K562 (cell line): Measurements from ENCODE around the gene CACNA1C. TPM values are rescaled to one million over a fixed set of nuclear protein-coding genes. Genes with fewer than 3 reads are reported as not detected.

ENCODE experiments used
- ATAC-seq: fragments of 200-7000 bp; cut with Tn5 transposase; 3 replicates; pipeline ENCODE4 v1.9.1; 2020; ENCODE audit warnings: moderate library complexity
- BruUV-seq: library from RNA; stranded (reverse); fragments of 400-500 nt; replicated peaks from 2 replicates; lab custom pipeline; 2021; lab: Mats Ljungman, UMichigan
- CTCF ChIA-PET: fragments of 300-600 bp; formaldehyde crosslinking; extraction: SDS; loops from one replicate; lab custom pipeline; 2021; ENCODE audit warnings: low intra/inter-chr PET ratio; lab: Yijun Ruan, JAX
- POLR2A ChIA-PET: fragments of 300-600, 350-650 bp; sonication (Branson Sonifier 250); formaldehyde crosslinking; extraction: SDS; loops from one replicate; lab custom pipeline; 2021; ENCODE audit warnings: antibody characterized with exemption, inconsistent platforms; lab: Yijun Ruan, JAX
- DNase-seq, 4 experiments: peaks; one replicate each; pipeline versions ENCODE4 v3.0.0 to v3.0.0-alpha.2; 2011 to 2018; ENCODE audit warnings: low spot score in 3 of 4, mixed read lengths in 3 of 4; ENCODE audit errors: extremely low read depth in 1 of 4
- FAIRE-seq: peaks from 2 replicates; lab custom pipeline; 2011; peaks lifted over from hg19 to GRCh38; lab: Jason Lieb, UNC
- H2AFZ ChIP-seq: 2 replicates; pipeline ENCODE4 v1.6.0; 2011; ENCODE audit warnings: low read depth, low read length, control low read depth, inconsistent platforms
- H3K27ac ChIP-seq: fragments of 200-600 bp; 3 replicates; pipeline ENCODE4 v1.8.0; 2011; ENCODE audit warnings: low read depth, mild to moderate bottlenecking, control low read depth, inconsistent platforms, low read length, moderate library complexity, mixed read lengths; ENCODE audit errors: extremely low read depth
- H3K27me3 ChIP-seq, 2 experiments: fragments of 300-600 bp in 1 of 2; 2 replicates in 1 of 2; 3 replicates in 1 of 2; pipeline versions ENCODE4 v1.6.0 to v1.8.0; 2011; ENCODE audit warnings: inconsistent platforms in 2 of 2, low read length in 2 of 2, mild to moderate bottlenecking in 1 of 2, mixed read lengths in 1 of 2, moderate library complexity in 1 of 2; ENCODE audit not compliant: control insufficient read depth in 2 of 2, insufficient read depth in 2 of 2
- H3K36me3 ChIP-seq: fragments of 300-600 bp; 3 replicates; pipeline ENCODE4 v1.8.0; 2011; ENCODE audit warnings: mild to moderate bottlenecking, low read length, inconsistent platforms; ENCODE audit not compliant: control insufficient read depth, insufficient read depth
- H3K4me1 ChIP-seq, 2 experiments: fragments of 200-600 bp in 1 of 2; replicated peaks in 1 of 2; 2 replicates in 1 of 2; 3 replicates in 1 of 2; pipeline versions ENCODE4 v1.5.1 to v1.8.0; 2011; ENCODE audit warnings: inconsistent platforms in 2 of 2, low read length in 2 of 2, mild to moderate bottlenecking in 1 of 2, mixed read lengths in 1 of 2, moderate library complexity in 1 of 2; ENCODE audit not compliant: control insufficient read depth in 2 of 2, insufficient read depth in 2 of 2
- H3K4me2 ChIP-seq: 2 replicates; pipeline ENCODE4 v1.6.1; 2011; ENCODE audit warnings: low read length, control low read depth, inconsistent platforms, mixed read lengths; ENCODE audit not compliant: insufficient read depth
- H3K4me3 ChIP-seq: fragments of 200-600 bp; sonication (generic), shearing (Covaris generic); 2 replicates; pipeline ENCODE4 v1.5.1; 2016; ENCODE audit warnings: control low read depth, inconsistent platforms
- H3K79me2 ChIP-seq: fragments of 200-600 bp; 3 replicates; pipeline ENCODE4 v1.8.0; 2011; ENCODE audit warnings: low read length, inconsistent platforms; ENCODE audit not compliant: control insufficient read depth, insufficient read depth
- H3K9ac ChIP-seq, 2 experiments: 2 replicates each; pipeline versions ENCODE4 v1.6.0 to v1.6.1; 2011; ENCODE audit warnings: low read depth in 2 of 2, low read length in 2 of 2, control low read depth in 1 of 2, inconsistent platforms in 1 of 2, mild to moderate bottlenecking in 1 of 2, mixed read lengths in 1 of 2; ENCODE audit not compliant: insufficient read depth in 1 of 2
- H3K9me1 ChIP-seq: one replicate; pipeline ENCODE4 v1.6.0; 2011; ENCODE audit warnings: inconsistent platforms, mild to moderate bottlenecking, low read length, moderate library complexity; ENCODE audit not compliant: control insufficient read depth, insufficient read depth
- H3K9me3 ChIP-seq: replicated peaks from 2 replicates; pipeline ENCODE4 v1.5.1; 2011; ENCODE audit warnings: low read depth, low read length, inconsistent platforms; ENCODE audit not compliant: control insufficient read depth, insufficient read depth
- H4K20me1 ChIP-seq: replicated peaks from 2 replicates; pipeline ENCODE4 v1.6.1; 2011; ENCODE audit warnings: low read length, inconsistent platforms, mixed read lengths; ENCODE audit not compliant: control insufficient read depth, insufficient read depth
- ESRRB ChIP-seq: fragments of 250-450 bp; sonication (Bioruptor Pico); IDR thresholded peaks from 2 replicates; pipeline ENCODE4 v1.5.0; 2020; ENCODE audit warnings: mild to moderate bottlenecking, moderate library complexity, borderline replicate concordance
- GTF2E2 ChIP-seq: fragments of 200-800 bp; sonication (Bioruptor generic); IDR thresholded peaks from 2 replicates; pipeline ENCODE4 v1.6.1; 2016; ENCODE audit warnings: missing genetic modification characterization, missing compliant biosample characterization
- NCOA2 ChIP-seq, 2 experiments: fragments of 450-650 bp; IDR thresholded peaks; 2 replicates each; pipeline ENCODE4 v1.6.1; 2018; ENCODE audit warnings: mild to moderate bottlenecking in 2 of 2, moderate library complexity in 1 of 2; ENCODE audit not compliant: partially characterized antibody in 2 of 2
- NFRKB ChIP-seq: fragments of 450-650 bp; IDR thresholded peaks from 2 replicates; pipeline ENCODE4 v1.6.1; 2016; ENCODE audit warnings: low read depth
- RNF2 ChIP-seq: sonication (generic); IDR thresholded peaks from 2 replicates; pipeline ENCODE4 v1.6.1; 2016
- SREBF1 ChIP-seq: fragments of 150-350 bp; IDR thresholded peaks from 2 replicates; pipeline ENCODE4 v1.6.1; 2014; ENCODE audit warnings: antibody characterized with exemption, low read depth, low read length, borderline replicate concordance
- ZNF253 ChIP-seq: fragments of 250-450 bp; sonication (Bioruptor Pico); conservative IDR thresholded peaks from 2 replicates; pipeline ENCODE4 v1.6.1; 2021; ENCODE audit warnings: mild to moderate bottlenecking
- ZNF347 ChIP-seq: fragments of 450-650 bp; formaldehyde crosslinking; IDR thresholded peaks from 2 replicates; pipeline ENCODE4 v1.4.0; 2020; ENCODE audit warnings: low read depth, mild to moderate bottlenecking, moderate library complexity
- WGBS: fragments of 100-300 bp; shearing (Covaris generic); methylation state at CpG from one replicate; pipeline ENCODE4 v1.1.6; 2016; ENCODE audit warnings: low coverage, mixed read lengths; ENCODE audit not compliant: insufficient coverage; ENCODE audit errors: missing lambda C conversion rate; 5-methylcytosine and 5-hydroxymethylcytosine counted together
- in situ Hi-C: fragments of 300-500 bp; cut with MboI; formaldehyde crosslinking; loops from 4 replicates; pipeline ENCODE4 v1.15.0; 2018; ENCODE audit warnings: inconsistent platforms, mixed read lengths
- intact Hi-C: fragments of 100-400 bp; cut with micrococcal nuclease; formaldehyde crosslinking; loops from 2 replicates; pipeline ENCODE4 v1.14.2; 2022
- polyA plus RNA-seq, 8 experiments: library from polyadenylated mRNA; depleted of rRNA in 4 of 8; stranded (reverse) in 5 of 8; unstranded in 3 of 8; fragments of >200 nt; fragmentation: Nextera tagmentation in 2 of 8; fragmentation: Illumina TruSeq in 1 of 8; extraction: Ambion mirVana in 2 of 8; extraction: Trizol in 1 of 8; gene quantifications; 2 replicates each; pipeline versions ENCODE4 v1.2.1 to v1.2.3, GENCODE V29; 2011 to 2014; ENCODE audit warnings: inconsistent platforms in 1 of 8, missing spikeins in 1 of 8
- total RNA-seq, 7 experiments: library from RNA; depleted of rRNA in 6 of 7; stranded (reverse); fragments of >200 nt in 6 of 7; fragmentation: Illumina TruSeq in 2 of 7; extraction: Trizol in 2 of 7; gene quantifications; 2 replicates each; pipeline versions ENCODE4 v1.2.1 to v1.2.3, GENCODE V29; 2011 to 2021; ENCODE audit warnings: low replicate concordance in 1 of 7
- TF ChIP-seq, protein P1 (sequence below), 2 experiments: fragments of 450-650 bp; IDR thresholded peaks; 2 replicates each; pipeline ENCODE4 v1.6.1; 2018; ENCODE audit warnings: mild to moderate bottlenecking in 2 of 2, low read depth in 1 of 2; ENCODE audit not compliant: partially characterized antibody in 2 of 2
- TF ChIP-seq, protein P2 (sequence below), 2 experiments: fragments of 450-650 bp; conservative IDR thresholded peaks; 2 replicates each; pipeline ENCODE4 v1.6.1; 2017; ENCODE audit warnings: mild to moderate bottlenecking in 2 of 2, moderate library complexity in 2 of 2

Gene CACNA1C
- total and polyA plus RNA-seq, 9 of the 15 experiments (the other 6 are each of a cell fraction or from before 2014, with no cell fraction given), result not detected

DNA sequence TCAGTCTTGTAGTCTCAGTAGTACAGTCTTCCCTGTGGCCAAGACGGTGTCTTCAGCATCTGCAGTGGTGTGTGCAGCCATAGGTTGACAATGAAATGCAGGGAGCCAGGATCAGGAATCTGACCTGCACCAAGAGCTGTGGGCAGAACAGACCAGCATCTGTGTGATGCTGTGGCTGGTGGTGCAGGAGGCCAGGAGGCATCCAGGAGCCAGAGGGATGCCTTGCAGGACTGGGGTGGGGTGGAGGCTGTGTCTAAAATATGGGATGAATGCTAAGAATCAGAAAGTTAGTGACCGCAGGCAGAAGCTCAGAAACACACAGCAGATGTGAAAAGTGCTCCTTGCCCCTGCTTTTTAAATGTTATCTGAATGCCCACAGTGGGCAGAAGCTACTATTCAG lies 209.7 kb downstream of the CACNA1C start:
- CTCF ChIA-PET, result no interaction called here
- ATAC-seq (no peak), FAIRE-seq (no peak)
- Histone ChIP-seq H3K9ac (no peak overlapping the region), H3K9me3 (no peaks in the 10 kb centered on the region), H3K4me1 (no peaks in the 10 kb centered on the region), H3K27me3 (no peaks in the 10 kb centered on the region; a peak in 1 of 5 replicates), H3K27ac (no peak overlapping the region), H3K9me1 (no peaks in the 10 kb centered on the region)
- POLR2A ChIA-PET, result no interaction called here
- no TSS peak for BruUV-seq
- TF ChIP-seq GTF2E2 (tag), result no peak
- no peak for TF ChIP-seq ZNF347
- no peak for TF ChIP-seq NFRKB
- TF ChIP-seq NCOA2 (IDR thresholded peaks at IDR 0.05; ENCODE audit: partially characterized antibody in 2 of 2), result no peak
- TF ChIP-seq ZNF253 (CRISPR knock-in tag), result no peak
- TF ChIP-seq, protein P1, sequence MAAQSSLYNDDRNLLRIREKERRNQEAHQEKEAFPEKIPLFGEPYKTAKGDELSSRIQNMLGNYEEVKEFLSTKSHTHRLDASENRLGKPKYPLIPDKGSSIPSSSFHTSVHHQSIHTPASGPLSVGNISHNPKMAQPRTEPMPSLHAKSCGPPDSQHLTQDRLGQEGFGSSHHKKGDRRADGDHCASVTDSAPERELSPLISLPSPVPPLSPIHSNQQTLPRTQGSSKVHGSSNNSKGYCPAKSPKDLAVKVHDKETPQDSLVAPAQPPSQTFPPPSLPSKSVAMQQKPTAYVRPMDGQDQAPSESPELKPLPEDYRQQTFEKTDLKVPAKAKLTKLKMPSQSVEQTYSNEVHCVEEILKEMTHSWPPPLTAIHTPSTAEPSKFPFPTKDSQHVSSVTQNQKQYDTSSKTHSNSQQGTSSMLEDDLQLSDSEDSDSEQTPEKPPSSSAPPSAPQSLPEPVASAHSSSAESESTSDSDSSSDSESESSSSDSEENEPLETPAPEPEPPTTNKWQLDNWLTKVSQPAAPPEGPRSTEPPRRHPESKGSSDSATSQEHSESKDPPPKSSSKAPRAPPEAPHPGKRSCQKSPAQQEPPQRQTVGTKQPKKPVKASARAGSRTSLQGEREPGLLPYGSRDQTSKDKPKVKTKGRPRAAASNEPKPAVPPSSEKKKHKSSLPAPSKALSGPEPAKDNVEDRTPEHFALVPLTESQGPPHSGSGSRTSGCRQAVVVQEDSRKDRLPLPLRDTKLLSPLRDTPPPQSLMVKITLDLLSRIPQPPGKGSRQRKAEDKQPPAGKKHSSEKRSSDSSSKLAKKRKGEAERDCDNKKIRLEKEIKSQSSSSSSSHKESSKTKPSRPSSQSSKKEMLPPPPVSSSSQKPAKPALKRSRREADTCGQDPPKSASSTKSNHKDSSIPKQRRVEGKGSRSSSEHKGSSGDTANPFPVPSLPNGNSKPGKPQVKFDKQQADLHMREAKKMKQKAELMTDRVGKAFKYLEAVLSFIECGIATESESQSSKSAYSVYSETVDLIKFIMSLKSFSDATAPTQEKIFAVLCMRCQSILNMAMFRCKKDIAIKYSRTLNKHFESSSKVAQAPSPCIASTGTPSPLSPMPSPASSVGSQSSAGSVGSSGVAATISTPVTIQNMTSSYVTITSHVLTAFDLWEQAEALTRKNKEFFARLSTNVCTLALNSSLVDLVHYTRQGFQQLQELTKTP (IDR thresholded peaks at IDR 0.05; ENCODE audit: low read depth in 1 of 2, partially characterized antibody in 2 of 2), result no peak
- no peak for TF ChIP-seq SREBF1
- TF ChIP-seq, protein P2, sequence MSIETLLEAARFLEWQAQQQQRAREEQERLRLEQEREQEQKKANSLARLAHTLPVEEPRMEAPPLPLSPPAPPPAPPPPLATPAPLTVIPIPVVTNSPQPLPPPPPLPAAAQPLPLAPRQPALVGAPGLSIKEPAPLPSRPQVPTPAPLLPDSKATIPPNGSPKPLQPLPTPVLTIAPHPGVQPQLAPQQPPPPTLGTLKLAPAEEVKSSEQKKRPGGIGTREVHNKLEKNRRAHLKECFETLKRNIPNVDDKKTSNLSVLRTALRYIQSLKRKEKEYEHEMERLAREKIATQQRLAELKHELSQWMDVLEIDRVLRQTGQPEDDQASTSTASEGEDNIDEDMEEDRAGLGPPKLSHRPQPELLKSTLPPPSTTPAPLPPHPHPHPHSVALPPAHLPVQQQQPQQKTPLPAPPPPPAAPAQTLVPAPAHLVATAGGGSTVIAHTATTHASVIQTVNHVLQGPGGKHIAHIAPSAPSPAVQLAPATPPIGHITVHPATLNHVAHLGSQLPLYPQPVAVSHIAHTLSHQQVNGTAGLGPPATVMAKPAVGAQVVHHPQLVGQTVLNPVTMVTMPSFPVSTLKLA (conservative IDR thresholded peaks at IDR 0.05), result no peak
- TF ChIP-seq RNF2, result no peak
- no peak for TF ChIP-seq ESRRB (CRISPR knock-in tag)
- TF ChIP-seq, all 486 proteins: peak for 0
- Histone ChIP-seq H2AFZ (no peak overlapping the region), H3K4me3 (no peak overlapping the region), H3K79me2 (no peaks in the 10 kb centered on the region), H4K20me1 (no peaks in the 10 kb centered on the region), H3K4me2 (no peak overlapping the region), H3K36me3 (no peaks in the 10 kb centered on the region)
- in situ Hi-C loops, result no loop called here
- intact Hi-C loops, result no loop called here
- DNase-seq, result no peak
- 0% methylated on average over 2 of the region's 2 CpGs for WGBS
